GM18520 (cell line): ENCODE results near the gene GRK6.

Experiments used
- ATAC-seq: cut with Tn5 transposase; IDR thresholded peaks from one replicate; pipeline ENCODE4 v1.9.1; 2021; ENCODE audit not compliant: unreplicated experiment

GRK6 gene

GRCh38 chr5:177468685-177469628, 42.5 kb downstream of the GRK6 start:
- ATAC-seq: no peak

GRCh38 chr5:177469750-177470525, 43.5 kb downstream of the GRK6 start:
- no peak for ATAC-seq

- ATAC-seq: no peak
Measured at GRCh38 chr5:177470759-177471536, 44.5 kb downstream of the GRK6 start.

GRCh38 chr5:177471610-177472356, 45.3 kb downstream of the GRK6 start:
- ATAC-seq: no peak

- ATAC-seq: no peak
Measured at GRCh38 chr5:177472460-177473442, 46.3 kb downstream of the GRK6 start.

- no peak for ATAC-seq
Measured at GRCh38 chr5:177473443-177474001, 47.0 kb downstream of the GRK6 start, which contains the start of gene DBN1. TSS of gene DBN1 (minus strand) at chr5:177473634. CDS start at chr5:177473521, 113 bp downstream.

- ATAC-seq: no peak
Measured at GRCh38 chr5:177474002-177474476, 47.6 kb downstream of the GRK6 start.

- ATAC-seq: no peak
Measured at GRCh38 chr5:177474846-177475562, 48.5 kb downstream of the GRK6 start.

- ATAC-seq: no peak
Measured at GRCh38 chr5:177475563-177476427, 49.3 kb downstream of the GRK6 start.

- no peak for ATAC-seq
Measured at GRCh38 chr5:177476531-177477233, 50.2 kb downstream of the GRK6 start.

GRCh38 chr5:177477701-177478477, 51.4 kb downstream of the GRK6 start:
- ATAC-seq: no peak

GRCh38 chr5:177478711-177479646, 52.5 kb downstream of the GRK6 start:
- no peak for ATAC-seq

GRCh38 chr5:177479774-177480173, 53.3 kb downstream of the GRK6 start:
- ATAC-seq: no peak

- no peak for ATAC-seq
Measured at GRCh38 chr5:177482359-177482795, 55.9 kb downstream of the GRK6 start.

GRCh38 chr5:177483042-177483441, 56.6 kb downstream of the GRK6 start:
- ATAC-seq: no peak
